HG03571 (cell line): ENCODE data around the gene ITGA2.
"Not testable (repeated sequence)": the region's sequence is repeated elsewhere in the genome, so short reads cannot be mapped to it uniquely, and the experiment has no call there.

Experiments used
- ATAC-seq: cut with Tn5 transposase; IDR thresholded peaks from one replicate; pipeline ENCODE4 v1.9.1; 2021; ENCODE audit not compliant: unreplicated experiment

The ITGA2 gene

DNA sequence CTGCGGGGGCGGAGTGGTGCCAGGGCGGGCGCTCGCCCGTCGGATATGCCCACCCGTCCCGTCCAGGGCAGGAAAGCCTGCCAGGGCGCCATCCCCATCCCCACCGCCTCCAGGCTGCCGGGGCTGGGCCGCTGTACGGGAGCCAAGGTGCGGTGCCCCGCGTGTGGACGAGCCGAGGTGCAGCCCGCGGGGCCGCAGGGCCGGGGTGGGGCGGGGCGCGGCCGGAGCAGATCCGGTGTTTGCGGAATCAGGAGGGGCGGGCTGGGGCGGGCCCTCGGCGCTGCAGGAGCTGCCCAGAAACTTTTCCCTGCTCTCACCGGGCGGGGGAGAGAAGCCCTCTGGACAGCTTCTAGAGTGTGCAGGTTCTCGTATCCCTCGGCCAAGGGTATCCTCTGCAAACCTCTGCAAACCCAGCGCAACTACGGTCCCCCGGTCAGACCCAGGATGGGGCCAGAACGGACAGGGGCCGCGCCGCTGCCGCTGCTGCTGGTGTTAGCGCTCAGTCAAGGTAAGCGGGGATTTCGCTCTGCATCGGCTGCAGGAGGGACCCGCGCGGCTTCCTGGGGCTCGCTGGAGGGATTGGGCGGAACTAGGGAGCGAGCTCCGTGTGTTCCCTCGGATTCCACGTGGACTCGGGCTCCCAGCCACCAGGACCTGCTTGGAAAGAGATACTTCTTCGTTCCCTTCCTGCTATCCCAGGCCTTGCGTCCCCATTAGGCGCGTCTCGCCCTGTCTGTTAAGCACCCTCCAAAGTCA is at the start of gene ITGA2:
Gene ITGA2 (plus strand): TSS at position 328 of the 756 bp plus-strand sequence. CDS start 117 bp downstream, at position 445.
- ATAC-seq: peak; percentile 58

DNA sequence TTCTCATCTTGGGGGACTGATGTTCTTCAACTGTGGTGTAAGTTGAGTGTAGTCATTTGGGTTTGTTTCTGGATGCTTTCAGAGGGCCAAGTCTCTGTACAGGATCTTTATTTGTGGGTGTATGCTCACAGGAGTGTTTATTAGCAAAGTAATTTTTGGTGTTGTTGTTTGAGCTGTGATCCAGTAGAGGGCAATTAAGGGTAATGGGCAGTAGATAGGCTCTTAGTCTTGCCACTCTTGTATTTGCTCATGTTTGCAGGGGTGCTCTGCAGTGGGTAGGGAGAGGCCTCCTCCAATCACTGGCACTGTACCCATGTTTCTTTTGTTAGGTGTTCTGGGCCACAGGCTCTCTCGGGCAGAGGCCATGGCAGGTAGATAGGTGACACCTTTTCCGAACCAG is 45.9 kb upstream of the ITGA2 start:
- ATAC-seq: no peak

DNA sequence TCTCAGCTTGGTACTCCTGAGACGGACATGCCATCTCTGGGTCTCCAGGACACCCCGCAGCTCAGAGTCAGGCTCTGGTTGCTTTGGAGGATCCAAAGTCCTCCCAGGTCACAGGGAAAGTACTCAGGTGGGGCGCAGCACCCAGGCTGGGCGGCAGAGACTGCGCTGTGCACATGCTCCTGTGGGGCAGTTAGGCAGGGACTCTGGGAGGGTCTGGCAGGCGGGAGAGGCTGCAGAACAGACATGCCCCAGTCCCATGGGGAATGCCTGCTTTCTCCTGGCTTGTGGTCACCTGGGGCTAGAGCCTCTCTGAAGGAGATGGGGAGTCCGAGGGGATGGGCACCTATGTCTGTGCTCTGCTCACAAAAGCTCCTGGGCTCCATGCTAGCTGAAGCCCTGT is 45.3 kb upstream of the ITGA2 start:
- ATAC-seq: no peak

DNA sequence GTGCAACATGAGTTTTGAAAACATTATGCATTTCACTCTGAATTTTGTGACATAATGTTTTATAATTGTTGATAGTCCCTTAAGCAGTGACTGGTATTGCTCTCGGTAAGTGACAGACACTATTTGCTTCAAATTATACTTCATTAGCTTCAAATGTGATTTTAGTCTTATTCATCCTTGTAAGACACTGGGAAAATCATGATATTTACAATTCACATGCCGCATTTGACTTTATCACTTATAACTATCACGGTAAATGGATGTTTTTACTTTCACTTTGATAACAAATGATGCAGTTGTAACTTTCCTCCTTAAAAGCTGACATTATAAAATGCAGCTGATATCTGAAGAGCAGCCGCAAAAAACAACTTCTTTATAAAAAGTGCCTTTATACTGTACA is 44.1 kb upstream of the ITGA2 start:
- no peak for ATAC-seq

DNA sequence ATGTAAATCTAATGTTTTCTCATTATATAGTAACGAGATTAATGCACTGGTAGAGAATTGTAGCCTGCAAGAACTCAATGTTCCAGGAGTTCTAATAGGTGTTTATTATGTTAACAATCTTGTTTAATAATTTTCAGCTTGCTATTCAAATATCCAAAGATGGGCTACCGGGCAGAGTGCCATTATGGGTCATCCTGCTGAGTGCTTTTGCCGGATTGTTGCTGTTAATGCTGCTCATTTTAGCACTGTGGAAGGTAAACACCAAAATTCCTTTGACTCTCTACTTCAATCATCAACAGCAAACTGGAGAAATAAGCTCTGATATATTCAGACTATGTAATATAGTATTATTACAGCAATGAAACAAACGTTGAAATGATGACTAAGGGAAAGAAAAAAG is 41.9 kb upstream of the ITGA2 start:
- ATAC-seq: no peak

DNA sequence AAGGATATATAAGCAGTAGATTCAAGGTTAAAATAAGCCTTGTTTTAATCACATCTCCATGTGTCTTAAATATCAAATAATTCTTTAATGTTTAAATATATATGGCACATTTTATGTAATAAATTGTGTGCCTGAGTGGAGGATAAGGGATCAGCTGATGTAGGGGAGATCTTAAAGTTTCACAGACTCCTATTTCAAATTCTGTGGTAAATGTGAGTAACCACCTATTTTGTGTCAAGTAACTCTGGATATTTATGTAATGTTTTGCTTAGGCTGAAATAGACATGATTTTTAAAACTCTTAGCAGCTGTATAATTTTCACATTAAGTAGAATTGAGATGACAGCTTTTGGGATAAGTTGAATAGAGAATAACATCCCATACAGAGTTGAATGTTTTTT is 41.3 kb upstream of the ITGA2 start:
- ATAC-seq: no peak

DNA sequence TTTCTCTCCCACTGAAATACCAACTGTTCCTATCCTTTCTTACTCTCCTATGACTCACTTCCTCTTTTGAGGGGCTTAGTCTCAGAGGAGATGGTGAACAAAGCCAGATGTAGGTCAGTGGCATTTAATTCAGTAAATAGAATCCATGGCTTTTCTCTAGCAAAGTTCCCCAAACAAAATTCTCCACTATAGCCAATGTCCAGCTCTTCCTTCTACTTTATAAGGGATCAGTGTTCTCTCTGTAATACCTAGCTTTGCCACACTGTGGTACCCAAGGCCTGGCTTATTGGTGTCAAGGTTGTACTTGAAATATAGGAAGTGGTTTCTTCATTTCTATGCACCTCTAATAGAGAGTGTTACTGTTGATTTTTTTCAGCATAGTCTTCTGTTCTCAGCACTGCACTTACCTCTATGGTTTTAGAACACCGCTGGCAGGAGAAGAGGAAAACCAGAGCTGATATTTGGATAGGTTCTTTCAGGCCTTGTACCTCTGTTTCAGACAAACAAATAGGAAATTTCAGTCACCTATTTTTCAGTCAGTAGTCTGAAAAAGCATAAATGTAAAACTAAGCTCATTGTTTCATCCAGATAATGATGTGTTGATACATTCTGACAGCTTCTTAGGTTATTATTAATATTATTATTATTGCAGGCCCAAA is 40.6 kb upstream of the ITGA2 start:
- peak; percentile 99 for ATAC-seq

DNA sequence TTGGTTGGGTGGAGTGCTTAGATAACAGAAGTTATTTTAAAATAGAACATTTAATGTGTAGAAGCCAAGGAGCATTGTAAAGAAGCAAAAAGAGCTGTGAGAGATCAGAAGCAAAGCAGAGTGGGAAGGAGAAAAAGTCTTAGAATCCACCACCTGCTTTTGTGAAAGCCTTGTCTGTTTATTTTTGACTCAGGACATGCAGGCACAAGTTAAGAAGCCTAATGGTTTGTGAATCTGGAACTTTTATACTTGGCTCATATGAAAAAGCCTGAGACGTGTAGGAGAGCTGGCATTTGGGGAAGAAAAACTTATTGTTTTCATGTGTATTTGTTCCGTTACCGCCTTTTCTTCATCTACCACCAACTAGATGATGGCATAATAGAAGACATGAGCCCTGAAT is 38.5 kb upstream of the ITGA2 start:
- no peak for ATAC-seq

DNA sequence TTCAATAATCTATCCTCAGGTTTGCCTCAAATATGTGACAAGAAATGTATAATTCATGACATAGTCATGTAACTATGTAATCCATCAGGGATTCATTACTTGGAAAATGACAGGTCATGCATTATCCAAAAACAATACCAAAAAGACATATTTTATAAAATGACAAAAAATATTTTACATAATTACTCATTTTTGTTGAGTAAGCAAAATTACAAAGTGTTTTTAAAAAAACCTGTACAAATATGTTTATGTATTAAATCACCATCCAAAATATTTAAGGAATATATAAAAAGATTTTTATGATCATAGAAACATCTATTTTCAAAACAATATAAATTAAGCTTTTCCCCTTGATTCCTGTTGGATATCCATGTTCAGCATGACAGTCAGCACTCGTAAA is 36.7 kb upstream of the ITGA2 start:
- no peak for ATAC-seq

DNA sequence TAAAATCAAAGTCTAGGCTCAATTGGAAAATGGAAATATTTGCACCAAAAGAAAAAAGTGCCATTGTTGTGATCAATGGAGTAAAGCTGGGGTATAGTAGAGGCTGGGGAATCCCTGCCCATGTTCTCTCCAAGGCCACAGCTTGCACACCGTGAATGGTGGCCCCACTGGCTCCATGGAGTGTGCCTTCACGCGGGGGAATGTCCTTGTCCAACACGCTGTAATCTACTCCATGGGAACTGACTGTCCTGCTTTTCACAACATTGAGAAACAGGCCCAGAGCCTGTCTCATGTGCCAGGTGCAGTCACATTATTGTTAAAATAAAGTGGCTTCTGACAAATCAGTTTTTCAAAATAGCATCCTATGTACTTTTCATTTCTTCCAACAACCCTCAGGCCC is 33.1 kb upstream of the ITGA2 start:
- ATAC-seq: no peak

DNA sequence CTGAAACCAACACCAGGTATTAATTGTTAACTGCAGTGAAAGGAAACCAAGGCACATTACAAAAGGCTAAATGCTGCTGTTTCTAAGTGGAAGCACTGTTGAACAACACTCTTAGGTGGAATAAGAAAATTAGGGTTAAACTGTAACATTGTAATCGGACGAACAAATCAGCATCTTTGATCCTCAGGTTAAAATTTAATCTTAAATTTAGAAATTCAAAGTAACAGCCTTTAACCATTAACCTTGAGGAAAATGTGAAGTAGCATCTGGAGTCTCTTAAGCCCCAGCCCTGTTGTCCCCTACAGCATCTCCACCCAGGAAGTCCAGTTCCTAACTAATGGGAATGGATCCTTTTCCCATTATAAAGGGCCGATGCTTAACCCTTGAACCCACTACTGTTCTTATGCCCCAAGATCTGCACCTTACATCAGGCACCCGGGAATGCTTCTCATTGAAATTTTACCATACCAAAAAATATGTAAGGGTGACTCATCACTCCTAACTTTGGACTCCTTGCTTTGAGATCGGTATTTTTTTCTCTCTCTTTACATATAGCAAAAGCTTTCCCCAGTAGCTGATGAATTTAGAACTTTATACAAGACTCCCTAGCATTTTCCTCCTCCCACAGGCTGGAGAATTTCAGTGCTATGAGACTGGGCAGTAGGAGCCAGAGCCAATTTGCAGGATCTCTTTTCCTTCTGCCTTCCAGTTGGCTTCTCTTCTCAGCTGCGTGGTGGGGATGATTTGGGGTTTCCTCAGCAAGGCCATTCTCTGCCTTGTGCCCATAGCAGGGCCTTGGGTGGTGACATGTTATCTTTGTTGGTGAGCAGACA is 32.0 kb upstream of the ITGA2 start:
- ATAC-seq: peak; percentile 91

DNA sequence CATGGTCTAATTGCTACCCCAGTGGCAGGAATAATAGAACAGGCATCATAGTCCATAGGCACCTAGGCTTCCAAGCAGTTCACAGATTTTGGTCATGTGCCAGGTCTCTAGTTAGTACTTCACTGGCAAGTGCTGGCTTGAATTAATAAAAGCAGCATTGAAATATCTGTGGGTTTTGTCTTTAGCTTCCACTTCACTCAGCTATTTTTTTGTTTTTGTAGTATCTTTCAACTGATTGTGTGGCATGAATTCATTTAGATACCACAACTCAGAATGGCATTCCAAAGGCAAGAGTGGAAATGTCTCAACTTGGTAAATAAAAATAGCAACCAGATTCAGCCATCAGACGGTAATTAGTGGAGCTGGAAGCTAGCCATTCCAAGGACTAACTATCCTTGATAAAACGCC is 27.9 kb upstream of the ITGA2 start:
- no peak for ATAC-seq

DNA sequence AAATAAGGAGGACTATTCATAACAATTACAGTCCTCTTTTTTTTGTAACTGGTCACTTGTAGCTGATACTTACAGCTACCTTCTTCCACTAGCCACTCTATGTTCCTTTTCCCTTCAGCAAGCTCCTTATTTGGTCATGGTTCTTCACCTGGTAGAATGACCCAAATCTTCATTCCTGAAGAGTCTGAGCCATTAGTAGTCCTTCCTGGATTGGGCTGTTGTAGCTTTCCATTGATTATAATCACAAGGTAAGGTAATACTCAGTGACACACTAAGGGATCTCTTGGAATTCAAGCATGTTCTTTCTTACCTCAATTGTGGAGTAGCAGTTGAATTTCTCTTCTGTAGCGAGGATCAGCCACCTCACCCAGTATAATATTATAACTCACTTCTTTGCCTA is 25.5 kb upstream of the ITGA2 start:
- no peak for ATAC-seq

DNA sequence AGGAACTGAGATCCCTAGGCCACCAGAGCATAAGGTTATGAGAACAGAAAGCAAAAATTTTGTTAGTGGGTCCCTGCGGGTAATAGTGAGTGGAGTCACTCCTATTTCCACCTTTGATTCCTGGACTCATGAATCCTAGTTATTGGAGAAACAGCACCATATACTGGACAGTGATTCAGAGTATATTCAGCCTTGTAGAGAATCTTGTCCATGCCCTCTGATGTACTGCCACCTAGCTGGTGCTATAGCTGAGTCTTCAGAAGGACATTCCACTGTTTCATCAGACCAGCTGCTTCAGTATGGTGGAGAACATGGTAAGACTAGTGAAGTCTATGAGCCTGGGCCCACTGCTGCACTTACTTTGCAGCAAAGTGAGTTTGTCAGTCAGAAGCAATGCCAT is 25.0 kb upstream of the ITGA2 start:
- no peak for ATAC-seq

DNA sequence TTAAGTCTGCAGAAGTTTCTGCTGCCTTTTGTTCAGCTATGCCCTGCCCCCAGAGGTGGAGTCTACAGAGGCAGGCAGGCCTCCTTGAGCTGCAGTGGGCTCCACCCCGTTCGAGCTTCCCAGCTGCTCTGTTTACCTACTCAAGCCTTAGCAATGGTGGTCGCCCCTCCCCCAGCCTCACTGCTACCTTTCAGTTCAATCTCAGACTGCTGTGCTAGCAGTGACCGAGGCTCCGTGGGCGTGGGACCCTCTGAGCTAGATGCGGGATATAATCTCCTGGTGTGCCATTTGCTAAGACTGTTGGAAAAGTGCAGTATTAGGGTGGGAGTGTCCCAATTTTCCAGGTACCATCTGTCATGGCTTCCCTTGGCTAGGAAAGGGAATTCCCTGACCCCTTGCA is 13.0 kb upstream of the ITGA2 start:
- not testable (repeated sequence) for ATAC-seq

DNA sequence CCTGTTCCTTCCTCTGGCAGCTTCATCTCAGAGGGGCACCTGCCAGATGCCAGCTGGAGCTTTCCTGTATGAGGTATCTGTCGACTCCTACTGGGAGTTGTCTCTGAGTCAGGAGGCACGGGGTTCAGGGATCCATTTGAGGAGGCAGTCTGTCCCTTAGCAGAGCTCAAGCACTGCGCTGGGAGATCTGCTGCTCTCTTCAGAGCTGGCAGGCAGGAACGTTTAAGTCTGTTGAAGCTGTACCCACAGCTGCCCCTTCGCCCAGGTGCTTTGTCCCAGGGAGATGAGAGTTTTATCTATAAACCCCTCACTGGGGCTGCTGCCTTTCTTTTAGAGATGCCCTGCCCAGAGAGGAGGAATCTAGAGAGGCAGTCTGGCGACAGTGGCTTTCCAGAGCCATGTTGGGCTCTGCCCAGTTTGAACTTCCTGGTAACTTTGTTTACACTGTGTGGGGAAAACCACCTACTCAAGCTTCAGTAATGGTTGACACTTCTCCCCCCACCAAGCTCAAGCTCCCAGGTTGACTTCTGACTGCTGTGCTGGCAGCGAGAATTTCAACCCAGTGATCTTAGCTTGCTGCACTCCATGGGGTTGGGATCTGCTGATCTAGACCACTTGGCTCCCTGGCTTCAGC is 11.8 kb upstream of the ITGA2 start:
- ATAC-seq: no peak

DNA sequence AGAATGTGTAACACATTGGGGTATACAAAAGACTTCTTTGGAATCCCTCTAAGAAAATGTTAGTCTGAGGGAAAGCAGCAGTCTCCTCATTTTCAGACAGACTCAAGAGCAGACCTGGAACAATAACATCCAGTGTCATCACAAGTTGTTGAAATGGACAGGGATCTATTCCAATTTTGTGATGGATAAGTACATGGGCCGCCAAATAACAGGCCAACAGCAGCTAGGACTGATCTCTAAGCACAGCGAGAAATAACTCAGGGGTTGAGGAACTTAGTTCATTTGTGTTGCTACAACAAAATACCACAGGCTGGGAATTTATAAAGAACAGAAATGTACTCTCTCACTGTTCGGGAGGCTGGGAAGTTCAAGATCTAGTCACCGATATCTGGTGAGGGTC is 7.6 kb upstream of the ITGA2 start:
- ATAC-seq: no peak

DNA sequence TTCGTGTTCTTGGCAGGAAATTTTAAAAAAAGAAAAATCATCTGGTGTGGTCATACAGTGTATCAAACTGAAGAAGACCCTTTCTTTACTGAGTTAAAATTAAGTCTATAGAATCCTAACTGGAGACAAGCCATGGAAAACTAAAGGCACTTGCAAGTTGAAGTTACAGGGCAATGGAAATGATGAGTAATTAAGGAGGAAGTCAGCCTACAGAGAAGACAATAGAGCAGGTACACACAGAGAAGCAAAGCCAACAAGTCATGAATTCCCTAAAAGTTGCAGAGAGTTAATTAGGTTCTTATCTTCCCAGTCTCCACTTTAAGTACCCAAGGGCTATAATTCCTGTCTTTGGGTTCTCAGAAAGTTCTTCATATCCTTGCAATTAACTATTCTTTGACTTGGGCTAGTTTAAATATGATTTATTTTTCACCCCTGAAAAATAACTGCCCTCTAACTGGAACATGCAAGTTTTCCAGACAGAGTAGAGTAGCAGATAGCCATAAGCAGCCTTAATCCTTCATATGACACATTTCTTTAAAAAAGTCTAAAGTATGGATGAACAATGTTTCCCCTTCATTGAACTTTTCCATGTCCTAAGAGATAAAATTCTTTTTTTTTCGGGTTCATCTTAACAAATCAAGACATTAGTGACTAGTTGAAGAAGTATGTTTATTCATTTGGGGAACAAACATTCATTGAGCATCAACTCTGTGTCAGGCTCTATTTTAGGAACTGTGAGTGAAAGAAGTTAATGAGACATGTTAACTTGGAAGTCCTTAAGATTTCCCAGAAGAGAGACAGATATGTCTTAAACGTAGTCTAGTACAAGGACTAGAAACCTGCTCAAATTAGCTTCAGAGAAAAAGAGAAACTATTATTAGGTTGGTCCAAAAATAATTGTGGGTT is 5.2 kb upstream of the ITGA2 start:
- no peak for ATAC-seq

DNA sequence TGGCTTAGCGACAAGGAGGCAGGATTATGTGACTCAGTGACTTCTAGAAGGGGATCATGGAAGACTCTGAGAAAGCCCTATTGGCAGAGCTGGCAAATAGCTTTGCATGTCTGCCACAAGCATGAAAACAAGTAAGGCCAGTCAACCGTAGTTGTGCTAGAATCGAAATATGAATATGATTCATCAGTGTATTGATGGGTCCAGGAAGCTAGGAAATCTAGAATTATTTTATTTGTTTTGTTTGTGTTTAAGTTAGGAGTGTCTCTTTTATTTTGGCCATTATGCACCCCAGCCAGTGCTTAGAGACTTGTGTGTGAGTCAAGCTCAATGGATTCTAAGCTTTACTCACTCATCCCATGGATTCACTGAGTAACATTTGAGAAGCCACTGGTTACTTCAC is 3.8 kb upstream of the ITGA2 start:
- no peak for ATAC-seq

DNA sequence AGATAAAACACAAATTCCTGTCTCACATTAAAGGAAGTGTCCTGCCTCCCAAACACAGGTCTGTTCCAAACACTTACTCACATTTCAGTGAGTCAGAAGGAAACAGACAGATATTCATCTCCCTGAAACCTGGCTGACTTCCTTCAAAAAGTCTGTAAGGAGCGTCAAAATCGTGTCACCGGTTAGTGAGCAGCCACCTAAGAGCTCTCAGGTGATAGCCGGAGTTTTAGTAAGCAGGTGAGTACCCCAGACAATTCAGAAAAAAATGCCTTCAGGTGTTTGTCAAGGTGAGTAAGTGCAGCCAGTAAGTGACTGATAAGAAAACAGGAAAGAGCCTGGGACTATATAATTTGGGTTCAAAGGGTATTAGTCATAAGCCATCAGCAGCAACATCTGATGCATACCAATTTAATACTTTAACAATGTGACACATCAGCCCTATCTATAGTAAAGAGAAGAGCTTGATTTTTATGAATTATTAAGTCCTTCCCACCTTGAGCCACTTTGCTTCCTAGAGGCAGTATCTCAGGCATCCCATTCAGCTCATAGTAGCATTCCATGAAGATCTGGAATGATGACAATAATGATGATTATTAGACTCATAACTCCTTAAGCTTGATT is 1.3 kb upstream of the ITGA2 start:
- ATAC-seq: no peak
